ENCODE results near the gene BRWD1. TPM values are rescaled to one million over a fixed set of nuclear protein-coding genes. Genes with fewer than 3 reads are reported as not detected.

BRWD1 gene
- polyA plus RNA-seq, 2 of the 4 experiments (the other 2 are of a cell fraction) = 6.9 to 22.2 TPM

DNA sequence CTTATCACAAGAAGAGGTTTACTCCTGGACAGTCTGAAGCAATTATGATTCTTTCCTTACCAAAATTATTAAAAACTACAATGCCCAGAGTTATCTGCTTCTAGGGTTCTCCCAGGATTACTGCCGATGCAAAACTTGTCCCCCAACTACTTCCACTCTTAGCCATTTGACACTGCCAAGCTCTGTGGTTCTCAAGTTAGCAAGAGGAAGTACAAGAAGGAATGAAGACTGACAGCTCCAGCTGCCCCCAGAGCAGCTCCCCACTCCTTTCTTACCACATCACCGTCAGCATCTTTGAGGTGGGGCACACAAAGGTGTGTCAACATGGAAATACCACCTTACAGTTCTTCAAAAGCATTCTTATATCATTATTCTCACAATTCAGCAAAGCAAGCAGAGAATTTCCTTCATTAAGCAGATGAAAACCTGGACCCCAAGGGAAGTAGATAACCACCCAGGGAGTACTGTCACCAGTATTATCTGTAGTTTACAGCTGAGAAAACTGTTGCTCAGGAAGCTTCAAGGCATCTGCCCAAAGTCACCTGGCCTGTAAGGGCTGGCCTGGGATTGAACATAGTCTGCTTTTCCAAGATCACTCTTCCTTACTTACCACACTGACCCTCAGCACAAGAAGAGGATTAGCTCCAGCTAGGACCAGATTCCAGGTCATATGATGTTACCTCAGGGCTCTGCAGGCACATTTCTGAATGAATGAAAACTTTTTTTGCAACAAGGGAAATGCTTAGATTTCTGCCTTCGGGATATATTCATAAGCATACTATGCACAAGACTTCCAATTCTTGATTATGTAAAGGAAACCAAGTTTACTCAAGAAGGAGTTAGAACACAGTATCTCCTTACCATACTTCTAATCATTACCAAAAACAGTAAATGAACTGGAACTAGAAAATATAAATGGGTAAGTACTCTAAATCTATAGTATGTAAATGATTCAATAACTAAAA is 139.4 kb downstream of the BRWD1 start:
- FAIRE-seq (no peak), DNase-seq (ENCODE audit: low read depth in 1 of 2, low spot score in 1 of 2) (no peak), ATAC-seq (no peak)
- no peak overlapping the region for H3K27ac ChIP-seq
- H3K9me3 ChIP-seq = no peaks in the 10 kb centered on the region
- WGBS (ENCODE audit: missing lambda C conversion rate) = 97% methylated on average over 3 of the region's 3 CpGs
- CTCF ChIA-PET = interaction anchor here (0.5 to 1.8 kb wide), 6 partner anchors 15 to 818 kb away, joined by 3 to 5 read pairs (median 3); no protein-coding TSS in a partner anchor
- TF ChIP-seq HOXB13 (CRISPR knock-in tag; IDR thresholded peaks at IDR 0.05; ENCODE audit: low read depth) = no peak
- no peak for TF ChIP-seq TFCP2L1 (CRISPR knock-in tag; IDR thresholded peaks at IDR 0.05)
- TF ChIP-seq CTCF (IDR thresholded peaks at IDR 0.05) = no peak
- no peak for TF ChIP-seq CEBPB (IDR thresholded peaks at IDR 0.05)
- TF ChIP-seq ZNF302 (CRISPR knock-in tag; IDR thresholded peaks at IDR 0.05) = no peak
- TF ChIP-seq, protein P1, sequence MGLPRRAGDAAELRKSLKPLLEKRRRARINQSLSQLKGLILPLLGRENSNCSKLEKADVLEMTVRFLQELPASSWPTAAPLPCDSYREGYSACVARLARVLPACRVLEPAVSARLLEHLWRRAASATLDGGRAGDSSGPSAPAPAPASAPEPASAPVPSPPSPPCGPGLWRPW (IDR thresholded peaks at IDR 0.05) = no peak
- TF ChIP-seq, protein P2, sequence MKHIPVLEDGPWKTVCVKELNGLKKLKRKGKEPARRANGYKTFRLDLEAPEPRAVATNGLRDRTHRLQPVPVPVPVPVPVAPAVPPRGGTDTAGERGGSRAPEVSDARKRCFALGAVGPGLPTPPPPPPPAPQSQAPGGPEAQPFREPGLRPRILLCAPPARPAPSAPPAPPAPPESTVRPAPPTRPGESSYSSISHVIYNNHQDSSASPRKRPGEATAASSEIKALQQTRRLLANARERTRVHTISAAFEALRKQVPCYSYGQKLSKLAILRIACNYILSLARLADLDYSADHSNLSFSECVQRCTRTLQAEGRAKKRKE (CRISPR knock-in tag; IDR thresholded peaks at IDR 0.05; ENCODE audit: low read depth) = no peak
- TF ChIP-seq FOXS1 (CRISPR knock-in tag; IDR thresholded peaks at IDR 0.05) = no peak
- no peak for TF ChIP-seq EHF (CRISPR knock-in tag; IDR thresholded peaks at IDR 0.05)
- TF ChIP-seq CHD2 (IDR thresholded peaks at IDR 0.05; ENCODE audit: low read length, partially characterized antibody) = no peak
- no peak for TF ChIP-seq FOSB (CRISPR knock-in tag; IDR thresholded peaks at IDR 0.05)
- TF ChIP-seq ZFP36 (IDR thresholded peaks at IDR 0.05; ENCODE audit: borderline replicate concordance, partially characterized antibody) = no peak
- no peak for TF ChIP-seq KDM5A (IDR thresholded peaks at IDR 0.05)
- no peak for TF ChIP-seq HOXA7 (CRISPR knock-in tag; IDR thresholded peaks at IDR 0.05)
- TF ChIP-seq EHMT2 (IDR thresholded peaks at IDR 0.05; ENCODE audit: low read depth) = no peak
- no peak for TF ChIP-seq EP300 (IDR thresholded peaks at IDR 0.05)
- no peak for TF ChIP-seq RCOR1 (IDR thresholded peaks at IDR 0.05; ENCODE audit: low read depth, low read length)
- H3K4me3 ChIP-seq = no peak overlapping the region
- H3K4me2 ChIP-seq = no peak overlapping the region
- POLR2A ChIA-PET = no interaction called here
- no peaks in the 10 kb centered on the region for H3K4me1 ChIP-seq

DNA sequence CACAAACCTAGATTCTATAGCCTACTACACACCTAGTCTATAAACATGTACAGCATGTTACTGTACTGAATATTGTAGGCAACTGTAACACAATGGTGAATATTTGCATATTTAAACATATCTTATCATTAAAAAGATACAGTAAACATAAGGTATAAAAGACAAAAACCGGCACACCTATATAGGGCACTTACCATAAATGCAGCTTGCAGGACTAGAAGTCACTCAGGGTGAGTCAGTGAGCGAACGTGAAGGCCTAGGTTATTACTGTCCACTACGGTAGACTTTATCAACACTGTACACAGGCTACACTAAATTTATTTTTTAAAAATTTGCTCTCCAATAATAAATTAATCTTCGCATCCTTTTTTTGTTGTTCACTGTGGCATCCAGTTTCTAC is 143.5 kb downstream of the BRWD1 start:
- FAIRE-seq (no peak), ATAC-seq (no peak), DNase-seq (ENCODE audit: low read depth in 1 of 2, low spot score in 1 of 2) (no peak)
- WGBS (ENCODE audit: missing lambda C conversion rate) = 98% methylated on average over 5 of the region's 5 CpGs
- H3K9me3 ChIP-seq = peaks cover 6% of the 10 kb centered on the region; the same call in 1 of the 3 replicates
- H3K4me2 ChIP-seq = no peak overlapping the region
- ChIA-PET POLR2A (no interaction called here), CTCF (interaction anchor here (1.6 kb wide), 1 partner anchor 458 kb away, joined by 3 read pairs; no protein-coding TSS in a partner anchor)
- no peak overlapping the region for H3K27ac ChIP-seq
- no peak for TF ChIP-seq PHF8 (IDR thresholded peaks at IDR 0.05; ENCODE audit: borderline replicate concordance, low read depth)
- no peaks in the 10 kb centered on the region for H3K4me1 ChIP-seq
- H3K4me3 ChIP-seq = no peak overlapping the region

- no peak for ATAC-seq
- TF ChIP-seq E2F6 (IDR thresholded peaks at IDR 0.05; ENCODE audit: borderline replicate concordance, low read depth) = no peak
- peak; percentile 25 for TF ChIP-seq MAFK (IDR thresholded peaks at IDR 0.05; ENCODE audit: partially characterized antibody)
- Histone ChIP-seq H3K9me3 (peaks cover 16% of the 10 kb centered on the region), H3K4me3 (no peak overlapping the region), H3K4me2 (no peak overlapping the region), H3K27ac (no peak overlapping the region), H3K4me1 (no peaks in the 10 kb centered on the region)
- ChIA-PET CTCF (interaction anchor here (1.0 to 1.6 kb wide), 2 partner anchors 31 to 434 kb away, joined by 3 to 4 read pairs; no protein-coding TSS in a partner anchor), POLR2A (no interaction called here)
- no peak for FAIRE-seq
- no peak for DNase-seq (ENCODE audit: low read depth in 1 of 2, low spot score in 1 of 2)
- WGBS (ENCODE audit: missing lambda C conversion rate) = 89% methylated on average over 2 of the region's 2 CpGs
These were observed 144.6 kb downstream of the BRWD1 start for GRCh38 chr21:39168800-39169199.

All from A549 (cell line).